Activated CD8-positive, alpha-beta memory T cell treated with anti-CD3 and anti-CD28 coated beads, Interleukin-2, amount 50 U/mL, for 1 hour (primary cell): ENCODE measurements around the gene MED15.
"Not testable (repeated sequence)": the region's sequence is repeated elsewhere in the genome, so short reads cannot be mapped to it uniquely, and the experiment has no call there.

ENCODE experiments used
- DNase-seq: peaks from one replicate; pipeline ENCODE4 v3.0.0-alpha.2; 2020; ENCODE audit errors: extremely low read depth

The MED15 gene

GRCh38 chr22:20507253-20508066, at the start of gene MED15:
MED15 (plus strand) TSS chr22:20507610; CDS start chr22:20507679, 69 bp downstream.
- peak; percentile 62 for DNase-seq

- no peak for DNase-seq
Observed at GRCh38 chr22:20458530-20459151, 48.8 kb upstream of the MED15 start.

GRCh38 chr22:20459152-20459542, 48.3 kb upstream of the MED15 start:
- no peak for DNase-seq

GRCh38 chr22:20459862-20460261, 47.5 kb upstream of the MED15 start:
- DNase-seq: no peak

- DNase-seq: no peak
Observed at GRCh38 chr22:20463324-20464095, 43.9 kb upstream of the MED15 start.

- DNase-seq: no peak
Observed at GRCh38 chr22:20464096-20464614, 43.3 kb upstream of the MED15 start.

GRCh38 chr22:20464912-20465758, 42.3 kb upstream of the MED15 start:
- no peak for DNase-seq

GRCh38 chr22:20465759-20466077, 41.7 kb upstream of the MED15 start:
- no peak for DNase-seq

- no peak for DNase-seq
Observed at GRCh38 chr22:20466659-20467379, 40.6 kb upstream of the MED15 start.

- no peak for DNase-seq
Observed at GRCh38 chr22:20469110-20469868, 38.1 kb upstream of the MED15 start.

- DNase-seq: not testable (repeated sequence)
Observed at GRCh38 chr22:20470525-20470924, 36.9 kb upstream of the MED15 start.

GRCh38 chr22:20471126-20471833, 36.1 kb upstream of the MED15 start:
- DNase-seq: no peak

- DNase-seq: no peak
Observed at GRCh38 chr22:20472629-20473442, 34.6 kb upstream of the MED15 start.

- no peak for DNase-seq
Observed at GRCh38 chr22:20475115-20475436, 32.3 kb upstream of the MED15 start.

- DNase-seq: not testable (repeated sequence)
Observed at GRCh38 chr22:20475569-20475968, 31.8 kb upstream of the MED15 start.

- DNase-seq: not testable (repeated sequence)
Observed at GRCh38 chr22:20478059-20478458, 29.4 kb upstream of the MED15 start.

GRCh38 chr22:20479612-20480196, 27.7 kb upstream of the MED15 start:
- DNase-seq: no peak

- DNase-seq: not testable (repeated sequence)
Observed at GRCh38 chr22:20483143-20483506, 24.3 kb upstream of the MED15 start.
